Neural cell (in vitro differentiated cells): ENCODE results near the gene SACS. TPM values are rescaled to one million over a fixed set of nuclear protein-coding genes. Genes with fewer than 3 reads are reported as not detected.
"Not testable (repeated sequence)": the region's sequence is repeated elsewhere in the genome, so short reads cannot be mapped to it uniquely, and the experiment has no call there.

Experiments used
- H2AFZ ChIP-seq: fragments of 200-600, 300-800 bp; sonication (generic), shearing (Covaris generic); 2 replicates; pipeline ENCODE4 v1.6.0; 2014; ENCODE audit warnings: low read depth, mild to moderate bottlenecking, antibody characterized with exemption, low read length, moderate library complexity
- H3F3A ChIP-seq: fragments of 200-600 bp; shearing (Covaris generic); 2 replicates; pipeline ENCODE4 v1.6.1; 2016; ENCODE audit warnings: mild to moderate bottlenecking, moderate library complexity, mixed read lengths, antibody characterized with exemption, low read length; ENCODE audit not compliant: insufficient read depth, poor library complexity, severe bottlenecking
- H3K27ac ChIP-seq: fragments of 200-600, 300-800 bp; sonication (generic), shearing (Covaris generic); 2 replicates; pipeline ENCODE4 v1.5.1; 2014; ENCODE audit warnings: mild to moderate bottlenecking, low read length, moderate library complexity
- H3K27me3 ChIP-seq: fragments of 300-800, 200-600 bp; sonication (generic), shearing (Covaris generic); 2 replicates; pipeline ENCODE4 v1.6.0; 2014; ENCODE audit warnings: mild to moderate bottlenecking, low read depth, low read length, moderate library complexity; ENCODE audit not compliant: insufficient read depth
- H3K36me3 ChIP-seq: fragments of 300-800, 200-600 bp; sonication (generic), shearing (Covaris generic); 2 replicates; pipeline ENCODE4 v1.5.1; 2014; ENCODE audit warnings: mild to moderate bottlenecking, antibody characterized with exemption, low read length, moderate library complexity; ENCODE audit not compliant: insufficient read depth
- H3K4me2 ChIP-seq: fragments of 300-800, 200-600 bp; sonication (generic), shearing (Covaris generic); 2 replicates; pipeline ENCODE4 v1.6.0; 2014; ENCODE audit warnings: mild to moderate bottlenecking, low read length
- H3K4me3 ChIP-seq: fragments of 300-800, 200-600 bp; sonication (generic), shearing (Covaris generic); 2 replicates; pipeline ENCODE4 v1.5.1; 2014; ENCODE audit warnings: mild to moderate bottlenecking, low read length, moderate library complexity
- H3K79me2 ChIP-seq: fragments of 200-600 bp; shearing (Covaris generic); replicated peaks from 2 replicates; pipeline ENCODE4 v1.6.0; 2014; ENCODE audit warnings: mild to moderate bottlenecking, low read length, moderate library complexity; ENCODE audit not compliant: insufficient read depth
- H3K9ac ChIP-seq: fragments of 300-800, 200-600 bp; sonication (generic), shearing (Covaris generic); 2 replicates; pipeline ENCODE4 v1.6.1; 2016; ENCODE audit warnings: mild to moderate bottlenecking, low read length, mixed read lengths
- H3K9me2 ChIP-seq: fragments of 200-600 bp; shearing (Covaris generic); 2 replicates; pipeline ENCODE4 v1.6.1; 2016; ENCODE audit warnings: mild to moderate bottlenecking, low read length, mixed read lengths; ENCODE audit not compliant: insufficient read depth
- H3K9me3 ChIP-seq: fragments of 200-600, 300-800 bp; sonication (generic), shearing (Covaris generic); 2 replicates; pipeline ENCODE4 v1.6.1; 2016; ENCODE audit warnings: mild to moderate bottlenecking, mixed run types, low read length, moderate library complexity, mixed read lengths
- H4K20me1 ChIP-seq: fragments of 200-600 bp; shearing (Covaris generic); 2 replicates; pipeline ENCODE4 v1.6.1; 2016; ENCODE audit warnings: mild to moderate bottlenecking, mixed run types; ENCODE audit not compliant: insufficient read depth
- EP300 ChIP-seq: fragments of 450-650 bp; conservative IDR thresholded peaks from 2 replicates; pipeline ENCODE4 v1.6.1; 2014; ENCODE audit warnings: antibody characterized with exemption, mild to moderate bottlenecking, moderate library complexity; ENCODE audit not compliant: poor library complexity, severe bottlenecking
- EZH2 ChIP-seq: fragments of 200-600, 300-800 bp; shearing (Covaris generic), sonication (generic); IDR thresholded peaks from 2 replicates; pipeline ENCODE4 v1.6.1; 2014; ENCODE audit warnings: antibody characterized with exemption, low read length, borderline replicate concordance, mild to moderate bottlenecking; ENCODE audit not compliant: insufficient read depth, poor library complexity, severe bottlenecking
- MXI1 ChIP-seq: fragments of 450-650 bp; conservative IDR thresholded peaks from 2 replicates; pipeline ENCODE4 v1.6.1; 2014; ENCODE audit warnings: antibody characterized with exemption, mild to moderate bottlenecking; ENCODE audit not compliant: poor library complexity, severe bottlenecking
- POLR2AphosphoS5 ChIP-seq: IDR thresholded peaks from 2 replicates; pipeline ENCODE4 v1.6.1; 2012
- RAD21 ChIP-seq: fragments of 450-650 bp; conservative IDR thresholded peaks from 2 replicates; pipeline ENCODE4 v1.6.1; 2014; ENCODE audit warnings: antibody characterized with exemption, mild to moderate bottlenecking, moderate library complexity
- SMC3 ChIP-seq: fragments of 450-650 bp; conservative IDR thresholded peaks from 2 replicates; pipeline ENCODE4 v1.6.1; 2014; ENCODE audit warnings: antibody characterized with exemption, mild to moderate bottlenecking, moderate library complexity; ENCODE audit not compliant: poor library complexity
- TAF1 ChIP-seq: IDR thresholded peaks from 2 replicates; pipeline ENCODE4 v1.6.1; 2012; ENCODE audit warnings: low read depth
- polyA plus RNA-seq: library from polyadenylated mRNA; depleted of rRNA; stranded (reverse); fragments of >200 nt; gene quantifications from 2 replicates; pipeline ENCODE4 v1.2.3, GENCODE V29; 2014
- TF ChIP-seq, protein P1 (sequence below): fragments of 450-650 bp; IDR thresholded peaks from 2 replicates; pipeline ENCODE4 v1.5.1; 2014; ENCODE audit warnings: antibody characterized with exemption, mild to moderate bottlenecking, moderate library complexity; ENCODE audit not compliant: poor library complexity, severe bottlenecking
- TF ChIP-seq, protein P2 (sequence below): IDR thresholded peaks from 2 replicates; pipeline ENCODE4 v1.6.1; 2012; ENCODE audit warnings: borderline replicate concordance

The SACS gene
- polyA plus RNA-seq, 1 donor from 2014 or later = 24.1 TPM

DNA sequence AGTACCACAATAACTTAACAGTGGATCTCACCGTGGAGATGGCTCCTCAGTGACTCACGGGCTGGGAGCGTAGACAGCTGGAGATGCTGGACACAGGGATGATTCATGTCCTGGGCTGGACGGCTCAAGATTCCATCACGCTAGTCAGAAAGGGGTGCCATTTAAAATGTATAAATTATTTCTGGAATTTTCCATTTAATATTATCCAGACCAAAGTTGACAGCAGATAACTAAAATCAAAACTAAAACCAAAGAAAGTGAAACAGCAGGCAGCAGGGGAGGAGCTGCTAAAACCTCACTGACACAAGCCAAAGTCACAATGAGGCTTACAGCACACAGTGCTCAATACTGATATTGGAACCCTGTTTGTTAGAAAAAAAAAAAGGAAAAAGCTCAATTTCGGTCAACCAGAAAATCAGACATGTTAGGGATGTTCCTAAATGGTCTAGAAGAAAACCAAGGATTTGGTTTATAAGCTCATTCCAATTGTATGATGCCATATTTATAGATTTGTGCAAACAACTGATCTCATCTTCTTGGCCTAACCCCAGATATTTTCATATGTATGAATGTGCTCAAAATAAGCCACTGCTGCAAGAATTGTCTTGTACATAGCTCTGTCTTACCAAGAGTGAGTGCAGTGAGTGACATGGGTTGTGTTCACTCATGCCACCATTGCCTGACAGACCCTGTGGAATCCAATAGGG lies 111.8 kb downstream of the SACS start:
- Histone ChIP-seq H3K27ac (no peak overlapping the region), H4K20me1 (no peaks in the 10 kb centered on the region), H3F3A (no peaks in the 10 kb centered on the region), H3K4me2 (no peak overlapping the region), H2AFZ (no peak overlapping the region), H3K4me3 (no peak overlapping the region), H3K27me3 (no peaks in the 10 kb centered on the region), H3K9ac (no peak overlapping the region), H3K79me2 (no peaks in the 10 kb centered on the region), H3K9me2 (no peaks in the 10 kb centered on the region), H3K9me3 (no peaks in the 10 kb centered on the region), H3K36me3 (no peaks in the 10 kb centered on the region)
- TF ChIP-seq TAF1 = no peak
- TF ChIP-seq, protein P1, sequence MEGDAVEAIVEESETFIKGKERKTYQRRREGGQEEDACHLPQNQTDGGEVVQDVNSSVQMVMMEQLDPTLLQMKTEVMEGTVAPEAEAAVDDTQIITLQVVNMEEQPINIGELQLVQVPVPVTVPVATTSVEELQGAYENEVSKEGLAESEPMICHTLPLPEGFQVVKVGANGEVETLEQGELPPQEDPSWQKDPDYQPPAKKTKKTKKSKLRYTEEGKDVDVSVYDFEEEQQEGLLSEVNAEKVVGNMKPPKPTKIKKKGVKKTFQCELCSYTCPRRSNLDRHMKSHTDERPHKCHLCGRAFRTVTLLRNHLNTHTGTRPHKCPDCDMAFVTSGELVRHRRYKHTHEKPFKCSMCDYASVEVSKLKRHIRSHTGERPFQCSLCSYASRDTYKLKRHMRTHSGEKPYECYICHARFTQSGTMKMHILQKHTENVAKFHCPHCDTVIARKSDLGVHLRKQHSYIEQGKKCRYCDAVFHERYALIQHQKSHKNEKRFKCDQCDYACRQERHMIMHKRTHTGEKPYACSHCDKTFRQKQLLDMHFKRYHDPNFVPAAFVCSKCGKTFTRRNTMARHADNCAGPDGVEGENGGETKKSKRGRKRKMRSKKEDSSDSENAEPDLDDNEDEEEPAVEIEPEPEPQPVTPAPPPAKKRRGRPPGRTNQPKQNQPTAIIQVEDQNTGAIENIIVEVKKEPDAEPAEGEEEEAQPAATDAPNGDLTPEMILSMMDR = no peak
- TF ChIP-seq MXI1 = no peak

DNA sequence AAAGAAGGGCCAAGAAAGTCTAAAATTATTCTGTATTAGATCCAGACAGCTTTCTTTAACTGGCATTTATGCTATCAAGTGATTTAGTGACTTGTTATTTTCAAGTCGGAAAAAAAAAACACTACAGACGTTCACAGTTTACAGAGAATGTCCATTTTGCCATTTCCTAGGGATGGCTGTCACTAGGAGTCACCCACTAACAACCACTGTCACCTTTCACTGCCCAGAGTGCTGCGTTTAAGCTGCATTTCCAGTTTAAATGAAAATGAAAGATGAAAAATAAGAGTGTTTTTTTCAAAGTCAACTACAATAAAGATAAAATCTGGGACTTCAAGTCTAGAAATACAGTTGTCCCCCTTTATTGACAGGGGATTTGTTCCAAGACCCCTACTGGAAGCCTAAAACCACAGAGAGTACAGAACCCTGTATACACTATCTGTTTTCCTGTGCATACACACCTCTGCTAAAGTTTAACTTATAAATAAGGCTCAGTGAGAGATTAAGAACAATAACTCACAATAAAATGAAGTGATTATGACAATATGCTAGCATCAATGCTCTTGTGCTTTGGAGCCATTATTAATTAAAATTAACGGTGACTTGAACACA lies 112.5 kb downstream of the SACS start:
- Histone ChIP-seq H3K79me2 (no peaks in the 10 kb centered on the region), H3K9me3 (no peaks in the 10 kb centered on the region), H3F3A (no peaks in the 10 kb centered on the region), H3K4me3 (no peak overlapping the region), H3K9me2 (no peaks in the 10 kb centered on the region), H2AFZ (no peak overlapping the region), H3K36me3 (no peaks in the 10 kb centered on the region), H4K20me1 (no peaks in the 10 kb centered on the region), H3K4me2 (no peak overlapping the region), H3K27ac (no peak overlapping the region), H3K9ac (no peak overlapping the region), H3K27me3 (no peaks in the 10 kb centered on the region)
- no peak for TF ChIP-seq SMC3

DNA sequence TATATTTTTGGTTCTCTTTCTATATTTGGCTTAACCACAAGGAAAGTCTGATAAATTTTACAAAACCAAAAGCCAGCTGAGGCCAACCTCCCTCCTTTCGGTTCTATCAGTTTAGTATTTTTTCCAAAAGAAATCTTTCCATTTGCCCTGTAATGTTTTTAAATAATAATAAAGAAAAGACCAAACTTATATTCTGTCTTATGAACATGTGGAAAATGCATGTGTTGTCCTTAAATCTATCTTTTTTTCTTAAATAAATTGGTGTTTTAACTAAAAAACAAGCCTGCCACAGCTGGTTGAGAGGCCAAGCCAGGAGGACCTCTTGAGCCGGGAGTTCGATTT lies 113.6 kb downstream of the SACS start:
- H3K9me2 ChIP-seq = no peaks in the 10 kb centered on the region
- H3F3A ChIP-seq = no peaks in the 10 kb centered on the region
- H3K4me2 ChIP-seq = no peak overlapping the region
- no peaks in the 10 kb centered on the region for H3K36me3 ChIP-seq
- no peak overlapping the region for H3K9ac ChIP-seq
- H3K4me3 ChIP-seq = no peak overlapping the region
- no peak overlapping the region for H3K27ac ChIP-seq
- H3K9me3 ChIP-seq = no peaks in the 10 kb centered on the region
- no peak overlapping the region for H2AFZ ChIP-seq
- no peaks in the 10 kb centered on the region for H3K27me3 ChIP-seq
- no peaks in the 10 kb centered on the region for H4K20me1 ChIP-seq
- H3K79me2 ChIP-seq = no peaks in the 10 kb centered on the region
- TF ChIP-seq SMC3 (no peak), MXI1 (no peak), TAF1 (no peak), EP300 (no peak), RAD21 (no peak), EZH2 (no peak), POLR2AphosphoS5 (no peak)
- TF ChIP-seq, protein P2, sequence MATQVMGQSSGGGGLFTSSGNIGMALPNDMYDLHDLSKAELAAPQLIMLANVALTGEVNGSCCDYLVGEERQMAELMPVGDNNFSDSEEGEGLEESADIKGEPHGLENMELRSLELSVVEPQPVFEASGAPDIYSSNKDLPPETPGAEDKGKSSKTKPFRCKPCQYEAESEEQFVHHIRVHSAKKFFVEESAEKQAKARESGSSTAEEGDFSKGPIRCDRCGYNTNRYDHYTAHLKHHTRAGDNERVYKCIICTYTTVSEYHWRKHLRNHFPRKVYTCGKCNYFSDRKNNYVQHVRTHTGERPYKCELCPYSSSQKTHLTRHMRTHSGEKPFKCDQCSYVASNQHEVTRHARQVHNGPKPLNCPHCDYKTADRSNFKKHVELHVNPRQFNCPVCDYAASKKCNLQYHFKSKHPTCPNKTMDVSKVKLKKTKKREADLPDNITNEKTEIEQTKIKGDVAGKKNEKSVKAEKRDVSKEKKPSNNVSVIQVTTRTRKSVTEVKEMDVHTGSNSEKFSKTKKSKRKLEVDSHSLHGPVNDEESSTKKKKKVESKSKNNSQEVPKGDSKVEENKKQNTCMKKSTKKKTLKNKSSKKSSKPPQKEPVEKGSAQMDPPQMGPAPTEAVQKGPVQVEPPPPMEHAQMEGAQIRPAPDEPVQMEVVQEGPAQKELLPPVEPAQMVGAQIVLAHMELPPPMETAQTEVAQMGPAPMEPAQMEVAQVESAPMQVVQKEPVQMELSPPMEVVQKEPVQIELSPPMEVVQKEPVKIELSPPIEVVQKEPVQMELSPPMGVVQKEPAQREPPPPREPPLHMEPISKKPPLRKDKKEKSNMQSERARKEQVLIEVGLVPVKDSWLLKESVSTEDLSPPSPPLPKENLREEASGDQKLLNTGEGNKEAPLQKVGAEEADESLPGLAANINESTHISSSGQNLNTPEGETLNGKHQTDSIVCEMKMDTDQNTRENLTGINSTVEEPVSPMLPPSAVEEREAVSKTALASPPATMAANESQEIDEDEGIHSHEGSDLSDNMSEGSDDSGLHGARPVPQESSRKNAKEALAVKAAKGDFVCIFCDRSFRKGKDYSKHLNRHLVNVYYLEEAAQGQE = no peak
- TF ChIP-seq, protein P1 = no peak

DNA sequence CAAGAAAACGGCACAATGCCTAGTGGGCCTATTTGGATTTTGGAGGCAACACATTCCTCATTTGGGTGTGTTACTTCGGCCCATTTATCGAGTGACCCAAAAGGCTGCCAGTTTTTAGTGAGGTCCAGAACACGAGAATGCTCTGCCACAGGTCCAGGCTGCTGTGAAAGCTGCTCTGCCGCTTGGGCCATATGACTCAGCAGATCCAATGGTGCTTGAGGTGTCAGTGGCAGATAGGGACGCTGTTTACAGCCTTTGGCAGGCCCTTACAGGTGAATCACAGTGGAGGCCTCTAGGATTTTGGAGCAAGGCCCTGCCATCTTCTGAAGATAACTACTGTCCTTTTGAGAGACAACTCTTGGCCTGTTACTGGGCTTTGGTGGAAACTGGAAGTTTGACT lies 118.7 kb downstream of the SACS start:
- H3K9ac ChIP-seq, H3K36me3 ChIP-seq, H3F3A ChIP-seq, H3K27ac ChIP-seq, H4K20me1 ChIP-seq, H3K27me3 ChIP-seq, H3K9me2 ChIP-seq, H3K4me3 ChIP-seq, H3K9me3 ChIP-seq, H2AFZ ChIP-seq, H3K4me2 ChIP-seq, H3K79me2 ChIP-seq: not testable (repeated sequence)
